Duodenal mucosa (tissue), 2 donors: ENCODE measurements around the gene MDH2.
"Not testable (repeated sequence)": the region's sequence is repeated elsewhere in the genome, so short reads cannot be mapped to it uniquely, and the experiment has no call there.

Experiments used
- H3K27ac ChIP-seq: one replicate; pipeline ENCODE4 v1.7.0; 2013; ENCODE audit warnings: low read depth, low read length
- H3K27me3 ChIP-seq, 2 donors: one replicate each; pipeline ENCODE4 v1.7.0; 2013; ENCODE audit warnings: low read length in 2 of 2, control low read depth in 1 of 2; ENCODE audit not compliant: insufficient read depth in 2 of 2, control insufficient read depth in 1 of 2
- H3K36me3 ChIP-seq, 2 donors: one replicate each; pipeline ENCODE4 v1.7.0; 2013; ENCODE audit warnings: low read length in 2 of 2, control low read depth in 1 of 2; ENCODE audit not compliant: insufficient read depth in 2 of 2, control insufficient read depth in 1 of 2
- H3K4me1 ChIP-seq, 2 donors: one replicate each; pipeline ENCODE4 v1.7.0; 2013; ENCODE audit warnings: low read length in 2 of 2, control low read depth in 1 of 2; ENCODE audit not compliant: insufficient read depth in 2 of 2, control insufficient read depth in 1 of 2
- H3K4me3 ChIP-seq, 2 donors: one replicate each; pipeline ENCODE4 v1.7.0; 2013; ENCODE audit warnings: low read length in 2 of 2, low read depth in 1 of 2
- H3K9ac ChIP-seq, 2 donors: one replicate each; pipeline ENCODE4 v1.7.0; 2013; ENCODE audit warnings: low read length in 2 of 2, low read depth in 1 of 2
- H3K9me3 ChIP-seq, 2 donors: one replicate each; pipeline ENCODE4 v1.7.0; 2013; ENCODE audit warnings: low read length in 2 of 2, control low read depth in 1 of 2; ENCODE audit not compliant: control insufficient read depth in 1 of 2

MDH2 gene

DNA sequence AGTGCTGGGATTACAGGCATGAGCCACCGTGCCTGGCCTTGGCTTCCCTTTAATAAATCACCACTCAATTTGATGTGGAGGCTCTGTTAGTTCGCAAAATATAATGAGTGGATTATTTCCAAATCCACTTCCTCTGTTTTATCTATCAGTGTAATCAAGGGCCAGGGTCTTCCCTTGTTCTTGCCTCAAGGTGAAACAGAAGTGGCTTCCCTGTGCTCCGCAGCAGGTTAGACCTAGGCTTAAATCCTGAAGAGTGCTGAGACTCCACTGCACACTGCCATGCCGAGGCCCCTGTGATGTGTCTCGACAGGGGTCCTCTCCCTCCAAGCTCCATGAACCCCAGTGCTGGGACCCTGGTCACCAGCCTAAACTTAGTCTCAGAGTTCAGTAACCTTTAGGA is 59.0 kb downstream of the MDH2 start:
- Histone ChIP-seq H3K9ac (no peak overlapping the region), H3K9me3 (no peaks in the 10 kb centered on the region), H3K27ac (no peak overlapping the region), H3K27me3 (no peaks in the 10 kb centered on the region), H3K4me1 (peaks cover 0 to 8% of the 10 kb centered on the region in 2 donors), H3K4me3 (no peak overlapping the region), H3K36me3 (no peaks in the 10 kb centered on the region)

DNA sequence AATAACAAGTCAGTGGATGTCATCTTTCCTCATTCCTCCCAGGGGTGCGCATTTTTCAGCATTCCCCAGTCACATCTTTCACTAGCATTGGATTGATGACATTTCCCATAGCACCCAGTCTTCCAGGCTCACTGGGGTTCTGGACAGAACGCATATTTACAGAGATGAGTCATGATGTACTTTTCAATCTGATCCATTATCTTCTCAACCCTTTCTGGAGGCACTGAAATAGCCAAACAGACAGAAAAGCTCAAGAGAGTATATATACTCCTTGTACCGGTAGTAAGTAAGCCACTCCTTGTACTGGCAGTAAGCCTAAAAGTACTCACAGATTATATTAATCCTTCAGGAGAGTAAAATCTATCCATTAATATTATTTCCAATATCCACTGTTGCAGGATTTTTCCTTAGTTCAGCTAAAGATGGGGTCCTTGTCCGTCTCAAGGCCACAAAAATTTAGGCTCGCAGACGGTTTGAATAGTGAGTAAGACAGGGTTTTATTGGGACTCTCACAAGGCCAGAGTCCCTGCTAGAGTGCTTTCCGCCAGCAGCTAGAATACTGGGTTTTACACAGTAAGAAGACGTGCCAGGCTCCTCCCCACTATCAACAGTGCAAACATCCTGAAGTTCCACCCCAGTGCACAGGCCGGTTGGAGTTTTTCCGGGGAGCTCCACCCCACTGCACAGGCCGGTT is 60.8 kb downstream of the MDH2 start:
- peak overlapping the region; percentile 5 for H3K27ac ChIP-seq
- H3K4me3 ChIP-seq: no peak overlapping the region
- H3K36me3 ChIP-seq: no peaks in the 10 kb centered on the region
- no peak overlapping the region for H3K9ac ChIP-seq
- H3K27me3 ChIP-seq: no peaks in the 10 kb centered on the region
- H3K9me3 ChIP-seq: no peaks in the 10 kb centered on the region
- H3K4me1 ChIP-seq: peaks cover 0 to 8% of the 10 kb centered on the region in 2 donors

DNA sequence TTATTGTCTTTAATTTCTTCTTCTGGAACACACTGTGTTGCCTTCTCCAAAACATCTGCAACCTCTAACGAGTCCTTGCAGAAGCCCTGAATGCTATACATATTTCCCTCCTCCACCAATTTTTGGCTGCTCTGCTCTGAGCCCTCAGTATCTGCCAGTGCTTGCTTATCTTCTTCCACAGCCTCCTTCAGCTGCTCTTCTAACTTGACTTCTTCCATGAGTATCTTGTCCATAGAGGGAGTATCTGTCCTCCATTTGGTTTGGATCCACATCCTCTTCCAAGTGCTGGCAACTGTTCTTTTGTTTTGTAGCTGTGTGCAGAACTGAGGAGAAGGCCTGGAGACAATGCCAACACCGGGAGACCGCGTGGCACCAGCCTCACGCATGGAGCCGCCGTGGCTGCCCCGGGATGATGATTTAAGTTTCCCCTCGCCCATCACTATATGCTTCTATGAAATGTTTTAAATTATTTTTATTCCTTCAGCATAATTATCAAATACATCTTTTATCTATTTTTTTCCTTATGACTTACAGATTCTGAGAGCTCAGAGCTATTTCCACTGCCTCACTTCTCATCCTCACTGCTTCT is 65.2 kb downstream of the MDH2 start:
- not testable (repeated sequence) for H3K27me3 ChIP-seq, H3K9me3 ChIP-seq, H3K4me3 ChIP-seq, H3K27ac ChIP-seq, H3K36me3 ChIP-seq, H3K9ac ChIP-seq, H3K4me1 ChIP-seq

DNA sequence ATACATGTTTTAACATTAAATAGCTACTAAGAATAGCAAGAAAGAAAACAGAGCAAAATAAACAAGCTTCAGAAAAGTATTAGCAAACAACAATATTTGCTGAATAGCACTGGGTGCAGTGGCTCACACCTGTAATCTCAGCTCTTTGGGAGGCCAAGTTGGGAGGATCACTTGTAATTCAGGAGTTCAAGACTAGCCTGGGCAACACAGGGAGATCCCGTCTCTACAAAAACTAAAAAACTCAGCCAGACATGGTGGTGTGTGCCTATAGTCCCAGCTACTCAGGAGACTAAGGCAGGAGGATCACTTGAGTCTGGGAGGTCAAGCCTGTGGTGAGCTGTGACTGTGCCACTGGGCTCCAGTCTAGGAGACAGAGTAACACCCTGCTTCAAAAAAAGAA is 66.8 kb downstream of the MDH2 start:
- H3K4me1 ChIP-seq, H3K27ac ChIP-seq, H3K36me3 ChIP-seq, H3K9me3 ChIP-seq, H3K9ac ChIP-seq, H3K27me3 ChIP-seq, H3K4me3 ChIP-seq: not testable (repeated sequence)
